Ishikawa (cell line): ENCODE data around the gene VWA5B1.

Experiments used
- CEBPB ChIP-seq: IDR thresholded peaks from 2 replicates; pipeline ENCODE4 v1.6.1; 2012
- CREB1 ChIP-seq: IDR thresholded peaks from 2 replicates; pipeline ENCODE4 v1.6.1; 2012; ENCODE audit warnings: low read depth
- EGR1 ChIP-seq: IDR thresholded peaks from 2 replicates; pipeline ENCODE4 v1.6.1; 2012
- EP300 ChIP-seq: IDR thresholded peaks from 2 replicates; pipeline ENCODE4 v1.6.1; 2012; ENCODE audit warnings: borderline replicate concordance
- FOXM1 ChIP-seq: IDR thresholded peaks from 2 replicates; pipeline ENCODE4 v1.6.1; 2012; ENCODE audit warnings: low read depth, borderline replicate concordance
- MAX ChIP-seq: IDR thresholded peaks from 2 replicates; pipeline ENCODE4 v1.6.1; 2012
- NFIC ChIP-seq: IDR thresholded peaks from 2 replicates; pipeline ENCODE4 v1.6.1; 2012
- RAD21 ChIP-seq: IDR thresholded peaks from 2 replicates; pipeline ENCODE4 v1.6.1; 2012; ENCODE audit warnings: low read depth
- REST ChIP-seq: IDR thresholded peaks from 2 replicates; pipeline ENCODE4 v1.6.1; 2012; ENCODE audit warnings: low read depth, mild to moderate bottlenecking
- TAF1 ChIP-seq: IDR thresholded peaks from 2 replicates; pipeline ENCODE4 v1.6.1; 2012; ENCODE audit warnings: low read depth, mild to moderate bottlenecking
- TCF12 ChIP-seq: IDR thresholded peaks from 2 replicates; pipeline ENCODE4 v1.6.1; 2012; ENCODE audit warnings: low read depth
- TEAD4 ChIP-seq: IDR thresholded peaks from 2 replicates; pipeline ENCODE4 v1.6.1; 2012
- USF1 ChIP-seq: IDR thresholded peaks from 2 replicates; pipeline ENCODE4 v1.6.1; 2012
- YY1 ChIP-seq: IDR thresholded peaks from 2 replicates; pipeline ENCODE4 v1.6.1; 2012; ENCODE audit warnings: low read depth
- ZBTB7A ChIP-seq: IDR thresholded peaks from 2 replicates; pipeline ENCODE4 v1.6.1; 2012; ENCODE audit warnings: low read depth

Gene VWA5B1

GRCh38 chr1:20383631-20384030 lies 93.0 kb downstream of the VWA5B1 start:
- TF ChIP-seq TCF12 (no peak), ZBTB7A (no peak), FOXM1 (no peak), EGR1 (no peak), NFIC (no peak), TAF1 (no peak), RAD21 (no peak), YY1 (no peak), USF1 (no peak), EP300 (no peak), CEBPB (no peak), REST (no peak), CREB1 (no peak), MAX (no peak)

GRCh38 chr1:20385630-20386029 lies 95.0 kb downstream of the VWA5B1 start:
- TF ChIP-seq NFIC (no peak), EGR1 (no peak)

GRCh38 chr1:20386323-20387081 lies 95.8 kb downstream of the VWA5B1 start:
- TF ChIP-seq CREB1: no peak
- no peak for TF ChIP-seq ZBTB7A
- no peak for TF ChIP-seq EP300
- TF ChIP-seq USF1: no peak
- no peak for TF ChIP-seq TCF12
- TF ChIP-seq RAD21: no peak
- no peak for TF ChIP-seq YY1
- no peak for TF ChIP-seq MAX
- TF ChIP-seq CEBPB: no peak

GRCh38 chr1:20389571-20389970 lies 98.9 kb downstream of the VWA5B1 start:
- TF ChIP-seq RAD21: no peak
- no peak for TF ChIP-seq NFIC
- no peak for TF ChIP-seq CEBPB
- TF ChIP-seq ZBTB7A: no peak

GRCh38 chr1:20390589-20391331 lies 100.1 kb downstream of the VWA5B1 start:
- no peak for TF ChIP-seq TEAD4
- no peak for TF ChIP-seq TCF12
- no peak for TF ChIP-seq FOXM1
- no peak for TF ChIP-seq EGR1
- no peak for TF ChIP-seq CEBPB
- no peak for TF ChIP-seq RAD21
- no peak for TF ChIP-seq ZBTB7A

- no peak for TF ChIP-seq RAD21
- no peak for TF ChIP-seq ZBTB7A
- no peak for TF ChIP-seq FOXM1
- TF ChIP-seq CEBPB: no peak
- no peak for TF ChIP-seq TCF12
- TF ChIP-seq USF1: no peak
- no peak for TF ChIP-seq YY1
Measured at GRCh38 chr1:20395255-20395654, 104.6 kb downstream of the VWA5B1 start.

GRCh38 chr1:20398744-20399143 lies 108.1 kb downstream of the VWA5B1 start:
- TF ChIP-seq EP300 (no peak), ZBTB7A (no peak), TCF12 (no peak), CEBPB (no peak), YY1 (no peak), CREB1 (no peak), NFIC (no peak)

- TF ChIP-seq REST (no peak), FOXM1 (no peak)
Measured at GRCh38 chr1:20399196-20399595, 108.5 kb downstream of the VWA5B1 start.
